Right lobe of liver (tissue), 6 donors: ENCODE data around the gene CACNA1D. TPM values are rescaled to one million over a fixed set of nuclear protein-coding genes. Genes with fewer than 3 reads are reported as not detected.

Experiments
- ATAC-seq, 4 donors: fragments of 200-7000 bp; cut with Tn5 transposase; one replicate each; pipeline ENCODE4 v1.9.1; 2020; ENCODE audit warnings: mild to moderate bottlenecking in 4 of 4, moderate library complexity in 4 of 4
- DNase-seq, 3 donors: peaks; one replicate each; pipeline ENCODE4 v3.0.0-alpha.2; 2020
- H3K27ac ChIP-seq, 3 donors: fragments of 200-600 bp; one replicate each; pipeline ENCODE4 v1.8.0; 2022
- H3K27me3 ChIP-seq, 2 donors: fragments of 200-600 bp; one replicate each; pipeline ENCODE4 v1.8.0; 2022
- H3K36me3 ChIP-seq, 4 donors: fragments of 200-600 bp; sonication (generic) in 1 of 4; one replicate each; pipeline versions ENCODE4 v1.5.1 to v1.8.0; 2017 to 2022; ENCODE audit warnings: control low read depth in 1 of 4
- H3K4me1 ChIP-seq, 4 donors: fragments of 200-600 bp; sonication (generic) in 1 of 4; one replicate each; pipeline versions ENCODE4 v1.5.1 to v1.8.0; 2017 to 2022; ENCODE audit warnings: control low read depth in 1 of 4
- H3K4me3 ChIP-seq, 3 donors: fragments of 200-600 bp; one replicate each; pipeline ENCODE4 v1.8.0; 2022
- H3K9me3 ChIP-seq, 4 donors: fragments of 200-600 bp; sonication (generic) in 1 of 4; one replicate each; pipeline versions ENCODE4 v1.5.1 to v1.8.0; 2017 to 2022; ENCODE audit warnings: control low read depth in 1 of 4
- CTCF ChIP-seq, 4 donors: fragments of 200-600 bp in 3 of 4; fragments of 450-650 bp in 1 of 4; IDR thresholded peaks; one replicate each; pipeline versions ENCODE4 v1.5.1 to v1.8.0; 2016 to 2022; ENCODE audit warnings: antibody characterized with exemption in 4 of 4, mild to moderate bottlenecking in 2 of 4
- POLR2A ChIP-seq: fragments of 450-650 bp; IDR thresholded peaks from one replicate; pipeline ENCODE4 v1.6.1; 2017; ENCODE audit warnings: antibody characterized with exemption, mild to moderate bottlenecking
- WGBS: methylation state at CpG from one replicate; pipeline ENCODE4 v1.1.6; 2018; ENCODE audit warnings: low coverage, low lambda C conversion rate; ENCODE audit not compliant: insufficient coverage; ENCODE audit errors: missing lambda C conversion rate; 5-methylcytosine and 5-hydroxymethylcytosine counted together
- intact Hi-C, 2 donors: fragments of 100-400 bp; cut with DNase I; formaldehyde crosslinking; loops; one replicate each; pipeline versions ENCODE4 v1.11.2 to v1.14.1; 2022
- total RNA-seq, 6 experiments: library from RNA; depleted of rRNA in 2 of 6; stranded (reverse); fragments of >200 nt in 2 of 6; fragmentation: NEBNext Ultra II Directional in 3 of 6; extraction: Animal tissue kit (Norgen Biotek cat#: 25700) in 3 of 6; gene quantifications; one replicate each; pipeline versions ENCODE4 v1.1.0 to v1.2.4, GENCODE V29; 2016 to 2023
- donor health status: DM: no; HTN: yes; CAD: no.
- donor health status: DM: no; HTN: no; CAD: no.
- donor health status: DM: no; HTN: no; CAD: no.
- donor health status: DM: no; HTN: yes; CAD: no.
- donor health status: DM: no; HTN: yes; CAD: no.

Gene CACNA1D
- total RNA-seq, 6 experiments from 2014 or later, result 5.5 to 12.7 (median 9.3) TPM

GRCh38 chr3:53613125-53613524, 118.7 kb downstream of the CACNA1D start:
- no peak for DNase-seq
- H3K9me3 ChIP-seq, result no peaks in the 10 kb centered on the region
- H3K4me1 ChIP-seq, result no peaks in the 10 kb centered on the region
- H3K36me3 ChIP-seq, result no peaks in the 10 kb centered on the region
- WGBS, result 51% methylated on average over 3 of the region's 3 CpGs
- no peak for TF ChIP-seq POLR2A
- no peak overlapping the region for H3K27ac ChIP-seq
- H3K4me3 ChIP-seq, result no peak overlapping the region
- no peaks in the 10 kb centered on the region for H3K27me3 ChIP-seq
- intact Hi-C loops, result no loop called here
- ATAC-seq, result peak in 2 of 4 donors; percentile 57 to 67

GRCh38 chr3:53614307-53614706, 119.9 kb downstream of the CACNA1D start:
- H3K27me3 ChIP-seq, result no peaks in the 10 kb centered on the region
- no peak overlapping the region for H3K4me3 ChIP-seq
- H3K36me3 ChIP-seq, result no peaks in the 10 kb centered on the region
- H3K4me1 ChIP-seq, result no peaks in the 10 kb centered on the region
- intact Hi-C loops, result no loop called here
- no peak overlapping the region for H3K27ac ChIP-seq
- ATAC-seq (no peak), DNase-seq (no peak)
- TF ChIP-seq POLR2A (no peak), CTCF (IDR thresholded peaks at IDR 0.05) (no peak)
- no peaks in the 10 kb centered on the region for H3K9me3 ChIP-seq
- WGBS, result 100% methylated on average over 1 of the region's 5 CpGs

- Histone ChIP-seq H3K4me1 (no peaks in the 10 kb centered on the region), H3K36me3 (no peaks in the 10 kb centered on the region), H3K27ac (no peak overlapping the region), H3K4me3 (no peak overlapping the region), H3K27me3 (no peaks in the 10 kb centered on the region), H3K9me3 (no peaks in the 10 kb centered on the region)
- ATAC-seq (peak; percentile 28 to 52 (median 38)), DNase-seq (no peak)
- WGBS, result 43% methylated on average over 5 of the region's 5 CpGs
- TF ChIP-seq CTCF (IDR thresholded peaks at IDR 0.05), result no peak
- intact Hi-C loops, result no loop called here
Measured at GRCh38 chr3:53616321-53616720, 121.9 kb downstream of the CACNA1D start.

GRCh38 chr3:53616971-53617892, 122.8 kb downstream of the CACNA1D start:
- H3K36me3 ChIP-seq, result no peaks in the 10 kb centered on the region
- no peak overlapping the region for H3K27ac ChIP-seq
- no peak overlapping the region for H3K4me3 ChIP-seq
- no peaks in the 10 kb centered on the region for H3K4me1 ChIP-seq
- no peak for ATAC-seq
- intact Hi-C loops, result no loop called here
- H3K27me3 ChIP-seq, result no peaks in the 10 kb centered on the region
- 88% methylated on average over 5 of the region's 7 CpGs for WGBS
- no peaks in the 10 kb centered on the region for H3K9me3 ChIP-seq
- TF ChIP-seq POLR2A (no peak), CTCF (IDR thresholded peaks at IDR 0.05) (no peak)
- no peak for DNase-seq

- WGBS, result 41% methylated on average over 4 of the region's 8 CpGs
- ATAC-seq (peak in 3 of 4 donors; percentile 50 to 74 (median 50)), DNase-seq (peak in 1 of 3 donors; percentile 60)
- TF ChIP-seq CTCF (IDR thresholded peaks at IDR 0.05), result no peak
- TF ChIP-seq POLR2A, result no peak
- intact Hi-C loops, result no loop called here
- Histone ChIP-seq H3K4me3 (no peak overlapping the region), H3K27me3 (no peaks in the 10 kb centered on the region), H3K36me3 (no peaks in the 10 kb centered on the region), H3K27ac (no peak overlapping the region), H3K9me3 (no peaks in the 10 kb centered on the region), H3K4me1 (no peaks in the 10 kb centered on the region)
Measured at GRCh38 chr3:53617893-53618523, 123.6 kb downstream of the CACNA1D start.
